ENCODE results near the gene SPSB4. TPM values are rescaled to one million over a fixed set of nuclear protein-coding genes. Genes with fewer than 3 reads are reported as not detected.

The SPSB4 gene
- total and polyA plus RNA-seq, 4 donors = 0.19 to 1.9 (median 0.87) TPM

DNA sequence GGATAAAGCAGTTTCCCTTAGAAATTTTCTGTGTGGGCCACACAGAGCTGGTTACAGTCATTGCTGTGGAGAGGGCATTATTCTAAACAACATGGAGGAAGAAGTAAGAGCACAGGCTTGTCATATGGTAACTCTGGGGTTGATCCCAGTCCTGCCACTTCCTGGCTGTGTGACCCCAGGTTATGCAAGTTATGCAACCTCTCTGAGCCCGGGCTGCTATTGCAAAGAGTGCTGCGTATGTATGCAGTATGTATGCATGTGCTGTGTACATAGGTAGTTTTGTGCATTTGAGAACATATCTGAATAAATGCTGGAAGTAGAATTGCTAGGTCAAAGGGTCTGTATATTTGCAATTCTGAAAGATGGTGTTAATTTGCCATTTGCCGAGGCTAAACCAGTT is 9.2 kb downstream of the SPSB4 start:
- Histone ChIP-seq H3K4me3 (ENCODE audit: low read depth in 1 of 3, low read length in 3 of 3) (no peak overlapping the region), H3K36me3 (ENCODE audit: control insufficient read depth in 4 of 4, insufficient read depth in 3 of 4, low read depth in 1 of 4, low read length in 3 of 4) (no peaks in the 10 kb centered on the region), H3K4me1 (ENCODE audit: control insufficient read depth in 4 of 4, insufficient read depth in 4 of 4, low read length in 3 of 4) (no peaks in the 10 kb centered on the region), H3K27me3 (ENCODE audit: control insufficient read depth in 4 of 4, insufficient read depth in 4 of 4, low read length in 3 of 4) (peaks cover 0 to 2% (median 0%) of the 10 kb centered on the region in 4 donors), H3K9me3 (ENCODE audit: control insufficient read depth in 4 of 4, low read length in 3 of 4) (no peaks in the 10 kb centered on the region), H3K27ac (ENCODE audit: low read depth in 1 of 2, low read length in 2 of 2) (no peak overlapping the region), H3K9ac (ENCODE audit: low read depth in 1 of 2, low read length in 2 of 2) (no peak overlapping the region)
- WGBS = 87% methylated on average over 3 of the region's 3 CpGs
- no peak for TF ChIP-seq HNF4G (IDR thresholded peaks at IDR 0.05)
- no peak for TF ChIP-seq NR2F2 (IDR thresholded peaks at IDR 0.05)
- no peak for TF ChIP-seq HNF4A (conservative IDR thresholded peaks at IDR 0.05)
- TF ChIP-seq FOXA1 (IDR thresholded peaks at IDR 0.05) = no peak
- no peak for TF ChIP-seq RXRA (IDR thresholded peaks at IDR 0.05)
- no peak for TF ChIP-seq TAF1 (conservative IDR thresholded peaks at IDR 0.05)
- TF ChIP-seq FOXA2 (IDR thresholded peaks at IDR 0.05) = no peak
- no peak for DNase-seq (ENCODE audit: low spot score)

DNA sequence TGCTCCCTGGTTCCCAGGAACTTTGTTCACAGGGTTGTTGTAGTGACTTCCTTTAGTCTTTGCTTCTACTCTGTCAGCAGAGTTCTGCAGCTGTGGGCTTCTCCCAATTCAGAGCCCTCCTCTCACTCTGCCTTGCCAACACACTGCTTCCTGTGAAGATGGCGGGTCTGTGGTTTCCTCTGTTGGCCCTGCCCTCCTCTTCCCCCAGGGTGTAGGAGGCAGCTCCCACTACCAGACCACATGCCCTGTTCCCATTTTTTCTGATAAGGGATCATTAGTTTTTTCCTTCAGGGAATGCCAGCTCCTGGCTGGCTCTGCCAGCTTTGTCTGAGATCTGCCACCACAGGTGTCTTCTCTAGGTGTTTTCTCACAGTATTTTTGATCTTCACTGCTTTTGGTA is 12.7 kb downstream of the SPSB4 start:
- Histone ChIP-seq H3K27me3 (ENCODE audit: control insufficient read depth in 4 of 4, insufficient read depth in 4 of 4, low read length in 3 of 4) (no peaks in the 10 kb centered on the region), H3K9ac (ENCODE audit: low read depth in 1 of 2, low read length in 2 of 2) (no peak overlapping the region), H3K36me3 (ENCODE audit: control insufficient read depth in 4 of 4, insufficient read depth in 3 of 4, low read depth in 1 of 4, low read length in 3 of 4) (no peaks in the 10 kb centered on the region), H3K4me3 (ENCODE audit: low read depth in 1 of 3, low read length in 3 of 3) (no peak overlapping the region), H3K27ac (ENCODE audit: low read depth in 1 of 2, low read length in 2 of 2) (no peak overlapping the region), H3K9me3 (ENCODE audit: control insufficient read depth in 4 of 4, low read length in 3 of 4) (no peaks in the 10 kb centered on the region), H3K4me1 (ENCODE audit: control insufficient read depth in 4 of 4, insufficient read depth in 4 of 4, low read length in 3 of 4) (no peaks in the 10 kb centered on the region)
- 86% methylated on average over 1 of the region's 1 CpG for WGBS
- DNase-seq (ENCODE audit: low spot score) = no peak
- TF ChIP-seq JUND (IDR thresholded peaks at IDR 0.05) (no peak), GABPA (IDR thresholded peaks at IDR 0.05 in 1 of 2, conservative IDR thresholded peaks at IDR 0.05 in 1 of 2) (no peak), TAF1 (conservative IDR thresholded peaks at IDR 0.05) (no peak), SP1 (IDR thresholded peaks at IDR 0.05) (no peak), EGR1 (IDR thresholded peaks at IDR 0.05; ENCODE audit: low read depth in 2 of 2) (no peak), RXRA (IDR thresholded peaks at IDR 0.05) (no peak)

DNA sequence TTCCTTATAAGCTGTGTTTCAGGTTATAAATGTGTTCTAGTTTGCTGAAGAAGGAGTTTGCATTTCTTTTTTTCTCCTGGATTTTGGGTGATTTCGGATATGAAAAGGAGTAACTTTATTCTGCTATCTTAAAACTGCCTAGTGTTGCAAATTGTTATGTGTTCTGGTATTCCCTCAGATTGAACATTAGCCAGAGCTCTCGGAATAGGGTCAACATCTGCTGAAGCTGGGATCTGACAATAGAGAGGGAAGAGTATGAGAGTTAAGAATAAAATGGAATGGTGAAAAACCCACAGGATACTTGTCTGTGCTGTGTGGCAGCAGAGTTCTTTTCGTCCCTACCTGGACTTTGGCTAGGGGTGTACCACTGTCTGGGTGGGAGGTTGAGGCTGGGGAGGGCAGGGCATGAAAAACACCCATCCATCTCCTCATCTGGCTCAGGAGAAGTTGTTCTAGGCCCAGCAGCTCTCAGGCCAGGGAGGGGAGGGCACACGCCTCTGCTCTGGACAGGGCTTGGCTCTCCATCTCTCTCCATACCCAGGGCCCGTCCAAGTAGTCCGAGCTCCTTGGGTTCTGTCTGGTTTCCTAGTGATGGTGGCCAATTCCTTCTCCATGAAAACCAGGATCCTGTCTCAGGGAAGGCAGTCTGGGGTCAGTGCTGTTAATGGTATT is 13.2 kb downstream of the SPSB4 start:
- WGBS = 75% methylated on average over 6 of the region's 6 CpGs
- no peak overlapping the region for H3K27ac ChIP-seq (ENCODE audit: low read depth in 1 of 2, low read length in 2 of 2)
- TF ChIP-seq FOXA2 (IDR thresholded peaks at IDR 0.05) = no peak
- TF ChIP-seq SP1 (IDR thresholded peaks at IDR 0.05) = no peak
- no peak for TF ChIP-seq EGR1 (IDR thresholded peaks at IDR 0.05; ENCODE audit: low read depth in 2 of 2)
- TF ChIP-seq, protein P1, sequence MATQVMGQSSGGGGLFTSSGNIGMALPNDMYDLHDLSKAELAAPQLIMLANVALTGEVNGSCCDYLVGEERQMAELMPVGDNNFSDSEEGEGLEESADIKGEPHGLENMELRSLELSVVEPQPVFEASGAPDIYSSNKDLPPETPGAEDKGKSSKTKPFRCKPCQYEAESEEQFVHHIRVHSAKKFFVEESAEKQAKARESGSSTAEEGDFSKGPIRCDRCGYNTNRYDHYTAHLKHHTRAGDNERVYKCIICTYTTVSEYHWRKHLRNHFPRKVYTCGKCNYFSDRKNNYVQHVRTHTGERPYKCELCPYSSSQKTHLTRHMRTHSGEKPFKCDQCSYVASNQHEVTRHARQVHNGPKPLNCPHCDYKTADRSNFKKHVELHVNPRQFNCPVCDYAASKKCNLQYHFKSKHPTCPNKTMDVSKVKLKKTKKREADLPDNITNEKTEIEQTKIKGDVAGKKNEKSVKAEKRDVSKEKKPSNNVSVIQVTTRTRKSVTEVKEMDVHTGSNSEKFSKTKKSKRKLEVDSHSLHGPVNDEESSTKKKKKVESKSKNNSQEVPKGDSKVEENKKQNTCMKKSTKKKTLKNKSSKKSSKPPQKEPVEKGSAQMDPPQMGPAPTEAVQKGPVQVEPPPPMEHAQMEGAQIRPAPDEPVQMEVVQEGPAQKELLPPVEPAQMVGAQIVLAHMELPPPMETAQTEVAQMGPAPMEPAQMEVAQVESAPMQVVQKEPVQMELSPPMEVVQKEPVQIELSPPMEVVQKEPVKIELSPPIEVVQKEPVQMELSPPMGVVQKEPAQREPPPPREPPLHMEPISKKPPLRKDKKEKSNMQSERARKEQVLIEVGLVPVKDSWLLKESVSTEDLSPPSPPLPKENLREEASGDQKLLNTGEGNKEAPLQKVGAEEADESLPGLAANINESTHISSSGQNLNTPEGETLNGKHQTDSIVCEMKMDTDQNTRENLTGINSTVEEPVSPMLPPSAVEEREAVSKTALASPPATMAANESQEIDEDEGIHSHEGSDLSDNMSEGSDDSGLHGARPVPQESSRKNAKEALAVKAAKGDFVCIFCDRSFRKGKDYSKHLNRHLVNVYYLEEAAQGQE (IDR thresholded peaks at IDR 0.05) = no peak
- no peak for TF ChIP-seq JUND (IDR thresholded peaks at IDR 0.05)
- no peak for TF ChIP-seq NR2F2 (IDR thresholded peaks at IDR 0.05)
- no peak for TF ChIP-seq HNF4G (IDR thresholded peaks at IDR 0.05)
- TF ChIP-seq, protein P2, sequence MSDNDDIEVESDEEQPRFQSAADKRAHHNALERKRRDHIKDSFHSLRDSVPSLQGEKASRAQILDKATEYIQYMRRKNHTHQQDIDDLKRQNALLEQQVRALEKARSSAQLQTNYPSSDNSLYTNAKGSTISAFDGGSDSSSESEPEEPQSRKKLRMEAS (IDR thresholded peaks at IDR 0.05) = no peak
- TF ChIP-seq, protein P3, sequence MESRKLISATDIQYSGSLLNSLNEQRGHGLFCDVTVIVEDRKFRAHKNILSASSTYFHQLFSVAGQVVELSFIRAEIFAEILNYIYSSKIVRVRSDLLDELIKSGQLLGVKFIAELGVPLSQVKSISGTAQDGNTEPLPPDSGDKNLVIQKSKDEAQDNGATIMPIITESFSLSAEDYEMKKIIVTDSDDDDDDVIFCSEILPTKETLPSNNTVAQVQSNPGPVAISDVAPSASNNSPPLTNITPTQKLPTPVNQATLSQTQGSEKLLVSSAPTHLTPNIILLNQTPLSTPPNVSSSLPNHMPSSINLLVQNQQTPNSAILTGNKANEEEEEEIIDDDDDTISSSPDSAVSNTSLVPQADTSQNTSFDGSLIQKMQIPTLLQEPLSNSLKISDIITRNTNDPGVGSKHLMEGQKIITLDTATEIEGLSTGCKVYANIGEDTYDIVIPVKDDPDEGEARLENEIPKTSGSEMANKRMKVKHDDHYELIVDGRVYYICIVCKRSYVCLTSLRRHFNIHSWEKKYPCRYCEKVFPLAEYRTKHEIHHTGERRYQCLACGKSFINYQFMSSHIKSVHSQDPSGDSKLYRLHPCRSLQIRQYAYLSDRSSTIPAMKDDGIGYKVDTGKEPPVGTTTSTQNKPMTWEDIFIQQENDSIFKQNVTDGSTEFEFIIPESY (IDR thresholded peaks at IDR 0.05) = no peak
- no peak for TF ChIP-seq HNF4A (conservative IDR thresholded peaks at IDR 0.05)
- TF ChIP-seq RXRA (IDR thresholded peaks at IDR 0.05) = no peak
- TF ChIP-seq, protein P4, sequence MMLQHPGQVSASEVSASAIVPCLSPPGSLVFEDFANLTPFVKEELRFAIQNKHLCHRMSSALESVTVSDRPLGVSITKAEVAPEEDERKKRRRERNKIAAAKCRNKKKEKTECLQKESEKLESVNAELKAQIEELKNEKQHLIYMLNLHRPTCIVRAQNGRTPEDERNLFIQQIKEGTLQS (IDR thresholded peaks at IDR 0.05) = no peak
- H3K4me3 ChIP-seq (ENCODE audit: low read depth in 1 of 3, low read length in 3 of 3) = no peak overlapping the region
- no peak overlapping the region for H3K9ac ChIP-seq (ENCODE audit: low read depth in 1 of 2, low read length in 2 of 2)
- no peaks in the 10 kb centered on the region for H3K9me3 ChIP-seq (ENCODE audit: control insufficient read depth in 4 of 4, low read length in 3 of 4)
- no peaks in the 10 kb centered on the region for H3K36me3 ChIP-seq (ENCODE audit: control insufficient read depth in 4 of 4, insufficient read depth in 3 of 4, low read depth in 1 of 4, low read length in 3 of 4)
- no peaks in the 10 kb centered on the region for H3K4me1 ChIP-seq (ENCODE audit: control insufficient read depth in 4 of 4, insufficient read depth in 4 of 4, low read length in 3 of 4)
- no peaks in the 10 kb centered on the region for H3K27me3 ChIP-seq (ENCODE audit: control insufficient read depth in 4 of 4, insufficient read depth in 4 of 4, low read length in 3 of 4)
- no peak for DNase-seq (ENCODE audit: low spot score)

Measured in liver (tissue), 9 donors.